Rectal smooth muscle tissue (tissue), 1 donor: ENCODE measurements around the gene UNC50.
"Not testable (repeated sequence)": the region's sequence is repeated elsewhere in the genome, so short reads cannot be mapped to it uniquely, and the experiment has no call there.

ENCODE experiments used
- H3K27ac ChIP-seq: one replicate; pipeline ENCODE4 v1.7.0; 2013; ENCODE audit warnings: low read depth, low read length, inconsistent platforms
- H3K27me3 ChIP-seq: one replicate; pipeline ENCODE4 v1.7.0; 2013; ENCODE audit warnings: low read length; ENCODE audit not compliant: control insufficient read depth, insufficient read depth
- H3K36me3 ChIP-seq: one replicate; pipeline ENCODE4 v1.7.0; 2013; ENCODE audit warnings: low read length; ENCODE audit not compliant: control insufficient read depth, insufficient read depth
- H3K4me1 ChIP-seq: one replicate; pipeline ENCODE4 v1.7.0; 2013; ENCODE audit warnings: low read length; ENCODE audit not compliant: control insufficient read depth, insufficient read depth
- H3K4me3 ChIP-seq: one replicate; pipeline ENCODE4 v1.7.0; 2013; ENCODE audit warnings: low read length
- H3K9ac ChIP-seq: one replicate; pipeline ENCODE4 v1.7.0; 2013; ENCODE audit warnings: low read length

UNC50 gene

DNA sequence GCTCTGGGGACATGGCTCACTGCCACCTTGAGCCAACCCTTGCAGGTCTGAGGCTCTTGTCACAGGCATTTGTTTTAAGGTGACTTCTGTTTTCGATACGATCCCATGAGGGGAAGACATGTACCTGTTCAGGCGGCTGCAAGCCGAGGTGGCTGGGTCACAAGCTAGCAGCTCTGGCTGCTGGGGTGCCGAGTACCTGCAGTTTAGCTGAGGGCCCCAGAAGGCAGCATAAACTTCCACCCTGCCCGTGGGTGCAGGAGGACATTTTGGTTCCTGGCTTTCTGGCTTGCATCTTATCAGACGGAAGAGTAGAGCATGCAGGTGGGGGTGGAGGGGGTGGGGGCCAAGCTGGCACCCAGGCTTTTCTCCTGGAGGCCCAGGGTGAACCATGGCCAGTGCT is 28.5 kb upstream of the UNC50 start:
- Histone ChIP-seq H3K27me3 (no peaks in the 10 kb centered on the region), H3K36me3 (peaks cover 8% of the 10 kb centered on the region), H3K4me1 (no peaks in the 10 kb centered on the region), H3K27ac (no peak overlapping the region), H3K4me3 (no peak overlapping the region), H3K9ac (no peak overlapping the region)

DNA sequence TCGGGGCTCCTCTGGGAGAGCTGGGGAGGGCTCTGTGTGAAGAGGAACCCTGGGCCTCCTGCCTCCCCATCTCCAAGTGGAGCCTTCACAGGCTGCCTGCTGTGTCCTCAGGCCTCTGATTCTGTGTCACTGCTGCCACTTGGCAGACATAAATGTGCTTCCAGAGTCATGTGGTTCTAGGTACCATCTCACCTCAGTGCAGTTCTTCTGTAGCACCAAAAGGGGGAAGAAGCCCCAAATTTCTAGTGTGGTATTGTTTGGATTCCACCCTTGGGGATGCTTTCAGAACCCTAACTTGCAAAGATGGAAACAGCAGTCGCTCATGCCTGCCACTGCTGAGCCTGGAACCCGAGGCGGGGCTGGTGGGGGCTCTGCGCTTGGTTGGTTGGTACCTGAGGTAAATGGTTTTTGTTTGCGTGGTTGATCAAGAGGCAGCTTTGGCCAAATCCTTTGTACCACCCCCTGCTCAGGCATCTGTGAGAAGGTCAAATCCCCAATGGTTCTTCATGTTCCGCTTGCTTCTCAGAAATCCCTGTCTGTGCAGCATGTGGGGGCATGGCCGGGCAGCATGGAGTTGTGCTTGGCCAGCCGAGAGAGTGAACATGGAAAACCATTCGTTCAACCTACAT is 27.6 kb upstream of the UNC50 start:
- no peak overlapping the region for H3K27ac ChIP-seq
- H3K36me3 ChIP-seq: peaks cover 5% of the 10 kb centered on the region
- H3K4me1 ChIP-seq: no peaks in the 10 kb centered on the region

DNA sequence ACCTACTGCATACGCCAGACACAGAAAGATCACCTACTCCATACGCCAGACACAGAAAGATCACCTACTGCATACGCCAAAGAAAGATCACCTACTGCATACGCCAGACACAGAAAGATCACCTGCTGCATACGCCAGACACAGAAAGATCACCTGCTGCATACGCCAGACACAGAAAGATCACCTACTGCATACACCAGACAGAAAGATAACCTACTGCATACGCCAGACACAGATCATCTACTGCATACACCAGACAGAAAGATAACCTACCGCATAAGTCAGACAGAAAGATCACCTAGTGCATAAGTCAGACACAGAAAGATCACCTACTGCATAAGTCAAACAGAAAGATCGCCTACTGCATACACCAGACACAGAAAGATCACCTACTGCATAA is 25.9 kb upstream of the UNC50 start:
- Histone ChIP-seq H3K36me3 (peaks cover 5% of the 10 kb centered on the region), H3K9ac (no peak overlapping the region), H3K27ac (no peak overlapping the region), H3K27me3 (no peaks in the 10 kb centered on the region), H3K4me1 (no peaks in the 10 kb centered on the region), H3K4me3 (no peak overlapping the region)

More for the DNA sequence above, 27.6 kb upstream of the UNC50 start:
- Histone ChIP-seq H3K27me3 (no peaks in the 10 kb centered on the region), H3K9ac (no peak overlapping the region), H3K4me3 (no peak overlapping the region)

DNA sequence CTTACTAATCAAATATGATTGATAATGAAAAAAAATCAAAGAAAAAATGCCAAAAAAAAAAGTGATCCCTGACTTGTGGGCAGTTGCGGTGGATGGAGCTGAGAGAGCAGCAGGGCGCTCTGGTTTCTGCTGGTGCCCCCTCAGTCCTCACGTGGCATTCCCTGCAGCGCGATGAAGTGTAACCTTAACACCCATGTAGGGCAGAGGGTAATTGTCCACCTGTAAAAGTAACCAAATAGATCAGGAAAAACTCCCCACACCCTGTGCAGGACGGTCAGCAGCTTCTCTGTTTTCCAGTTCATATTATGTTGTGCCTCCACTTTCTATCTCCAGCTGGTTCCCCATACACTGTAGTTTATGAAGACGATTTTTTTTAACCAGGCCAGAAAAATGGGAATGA is 25.1 kb upstream of the UNC50 start:
- H3K36me3 ChIP-seq: peaks cover 5% of the 10 kb centered on the region

DNA sequence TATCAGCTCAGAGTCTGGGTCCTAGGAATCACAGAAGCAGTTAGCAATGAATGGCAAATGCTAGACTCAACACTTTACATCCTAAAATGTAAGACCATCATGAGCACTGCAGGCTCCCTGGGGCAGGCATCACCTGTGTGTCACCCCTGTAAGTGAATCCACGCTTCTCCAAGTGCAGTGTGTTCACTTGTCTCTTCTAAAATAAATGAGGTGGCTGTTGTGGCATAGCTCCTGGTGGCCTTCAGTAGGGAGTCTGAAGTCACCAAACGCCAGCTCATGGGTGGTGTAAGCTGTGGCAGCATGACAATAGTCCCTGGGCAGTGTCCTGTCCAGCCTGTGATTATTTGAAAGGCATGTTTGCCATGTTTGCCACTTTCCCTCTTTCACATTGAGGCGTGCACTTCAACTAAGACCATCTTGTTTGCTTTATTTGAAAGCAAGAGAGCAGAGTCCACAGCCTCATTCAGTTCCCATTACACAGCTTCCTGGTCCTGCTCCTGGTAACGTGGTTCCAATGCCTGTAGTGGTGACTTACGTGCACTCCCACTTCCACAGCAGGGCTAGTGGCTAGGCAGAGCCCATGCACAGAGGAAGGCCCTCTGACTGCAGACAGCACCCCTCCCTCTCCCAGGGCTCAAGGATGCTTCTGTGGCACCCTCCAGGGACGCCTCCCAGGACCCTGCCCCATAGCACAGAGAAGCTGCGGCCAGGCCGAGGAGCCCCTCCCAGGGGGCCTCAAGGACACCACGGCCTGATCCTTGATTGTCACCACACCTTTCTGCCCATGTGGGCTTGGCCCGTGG is 24.4 kb upstream of the UNC50 start:
- Histone ChIP-seq H3K4me3 (no peak overlapping the region), H3K36me3 (peaks cover 5% of the 10 kb centered on the region), H3K4me1 (no peaks in the 10 kb centered on the region), H3K27me3 (no peaks in the 10 kb centered on the region), H3K27ac (no peak overlapping the region), H3K9ac (no peak overlapping the region)

More for the DNA sequence above, 25.1 kb upstream of the UNC50 start:
- H3K4me3 ChIP-seq: no peak overlapping the region
- no peak overlapping the region for H3K27ac ChIP-seq
- H3K27me3 ChIP-seq: no peaks in the 10 kb centered on the region
- no peaks in the 10 kb centered on the region for H3K4me1 ChIP-seq
- H3K9ac ChIP-seq: no peak overlapping the region

DNA sequence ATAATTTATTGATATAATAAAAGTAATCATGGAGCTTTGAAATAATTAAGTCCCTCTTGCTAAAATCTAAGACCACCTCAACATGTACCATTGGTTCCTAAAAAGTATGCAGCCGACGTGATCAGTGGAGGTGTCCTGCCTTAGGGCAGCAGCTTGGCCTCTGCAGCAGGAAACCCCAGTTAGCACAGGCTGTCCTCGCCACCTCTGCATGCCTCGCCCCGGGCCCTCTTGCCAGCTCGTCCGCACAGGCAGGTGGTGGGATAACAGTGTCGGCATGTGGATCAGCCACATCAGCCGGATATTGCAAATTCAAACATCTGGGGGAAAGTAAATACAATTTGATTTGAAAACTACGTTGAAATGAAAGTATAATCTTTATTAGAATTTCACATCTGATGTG is 23.0 kb upstream of the UNC50 start:
- Histone ChIP-seq H3K27me3 (no peaks in the 10 kb centered on the region), H3K4me1 (no peaks in the 10 kb centered on the region), H3K27ac (no peak overlapping the region), H3K4me3 (no peak overlapping the region), H3K9ac (no peak overlapping the region), H3K36me3 (peaks cover 10% of the 10 kb centered on the region)

DNA sequence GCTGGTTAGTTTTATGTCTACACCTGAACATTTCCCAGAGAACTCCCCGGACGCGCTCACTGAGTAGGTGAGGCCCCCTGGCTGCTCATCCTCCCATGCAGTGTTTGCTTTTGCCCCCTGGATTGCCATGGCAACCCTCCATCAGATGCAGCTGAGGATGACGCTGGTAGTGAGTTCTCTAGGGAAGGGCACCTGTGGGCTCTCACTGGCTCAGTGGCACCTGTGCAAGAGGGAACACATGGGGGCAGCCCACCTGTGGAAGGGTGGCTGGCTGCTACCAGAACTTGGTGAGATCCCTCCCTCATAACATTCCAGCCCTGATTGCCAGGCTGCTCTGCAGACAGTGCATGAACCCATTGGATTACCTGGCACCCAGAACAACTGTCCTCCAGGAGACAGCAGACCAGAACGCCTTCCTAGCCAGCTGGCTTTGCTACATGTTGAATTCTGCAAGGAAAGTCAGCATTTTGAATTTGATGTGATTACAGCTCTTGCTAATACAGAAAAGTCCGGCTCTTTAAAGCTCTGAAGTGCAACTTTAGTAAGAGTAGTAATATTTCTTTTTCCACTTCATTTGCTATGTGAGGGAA is 21.7 kb upstream of the UNC50 start:
- Histone ChIP-seq H3K4me3 (no peak overlapping the region), H3K27ac (no peak overlapping the region), H3K4me1 (no peaks in the 10 kb centered on the region), H3K27me3 (no peaks in the 10 kb centered on the region), H3K9ac (no peak overlapping the region), H3K36me3 (peaks cover 18% of the 10 kb centered on the region)

DNA sequence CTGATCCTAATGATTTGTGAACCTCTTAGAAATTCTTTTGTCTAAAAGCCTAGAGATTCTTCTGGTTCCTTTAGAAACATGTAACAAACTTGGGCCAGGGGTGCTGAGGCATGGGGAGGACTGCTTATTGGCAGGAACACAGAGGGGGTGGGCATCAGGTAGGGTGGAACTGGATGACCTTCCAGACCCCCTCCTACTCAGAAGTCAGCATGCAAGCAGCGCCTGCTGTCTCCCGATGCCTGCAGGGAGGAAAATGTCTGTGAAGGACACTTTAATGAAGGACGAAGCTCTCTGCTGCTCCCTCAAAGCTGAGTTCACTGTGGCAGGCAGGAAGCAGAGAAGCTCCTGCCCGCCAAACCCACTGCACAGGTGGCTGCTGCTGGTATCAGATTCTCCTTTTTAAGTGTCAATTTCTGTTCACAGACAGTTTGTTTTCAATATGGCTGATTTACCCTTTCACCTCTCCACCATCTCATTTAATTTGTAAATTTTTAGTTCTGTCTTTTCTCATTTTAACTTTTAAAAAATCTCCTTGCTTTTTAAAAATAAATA is 19.4 kb upstream of the UNC50 start:
- H3K27ac ChIP-seq: no peak overlapping the region
- no peak overlapping the region for H3K4me3 ChIP-seq
- no peak overlapping the region for H3K9ac ChIP-seq
- peaks cover 15% of the 10 kb centered on the region for H3K36me3 ChIP-seq
- no peaks in the 10 kb centered on the region for H3K27me3 ChIP-seq
- no peaks in the 10 kb centered on the region for H3K4me1 ChIP-seq

DNA sequence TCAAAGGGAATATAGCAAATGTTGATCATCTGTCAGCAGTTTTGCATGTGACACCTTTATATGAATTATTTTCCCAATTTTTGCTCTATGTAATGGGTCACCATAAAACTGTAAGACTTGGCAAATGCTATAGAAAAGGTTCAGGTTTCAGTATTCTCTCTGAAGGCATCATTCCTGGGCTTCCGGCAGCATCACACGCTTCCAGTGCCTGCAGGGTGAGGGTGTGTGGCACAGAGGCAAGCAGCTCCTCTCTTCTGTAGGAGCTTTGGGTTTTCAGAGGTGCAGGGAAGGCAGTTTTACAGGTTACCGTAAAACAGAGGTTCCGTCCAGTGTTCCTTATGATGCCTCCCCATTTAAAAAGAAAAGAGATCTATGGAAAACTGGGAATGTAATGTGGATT is 18.9 kb upstream of the UNC50 start:
- Histone ChIP-seq H3K4me3 (no peak overlapping the region), H3K9ac (no peak overlapping the region), H3K27ac (no peak overlapping the region), H3K27me3 (no peaks in the 10 kb centered on the region), H3K4me1 (no peaks in the 10 kb centered on the region), H3K36me3 (peaks cover 15% of the 10 kb centered on the region)

DNA sequence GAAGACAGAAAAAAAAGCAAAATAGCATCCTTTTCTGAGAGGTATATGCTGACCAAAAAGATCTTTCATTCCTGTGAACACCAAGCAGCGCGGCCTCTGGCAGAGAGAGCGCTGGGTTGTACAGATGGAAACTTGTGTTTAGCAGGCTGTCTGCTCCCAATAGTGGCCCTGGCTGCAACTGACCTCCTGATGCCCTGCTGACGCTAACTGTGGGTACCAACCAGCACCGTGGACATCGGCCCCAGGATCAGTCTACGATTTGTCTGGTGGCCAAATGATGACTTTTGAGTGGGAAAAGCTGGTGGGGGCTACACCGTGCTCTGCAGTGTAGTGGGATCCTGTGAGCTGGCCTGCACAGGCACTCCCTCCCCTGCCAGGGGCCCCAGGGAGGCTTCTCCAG is 15.8 kb upstream of the UNC50 start:
- Histone ChIP-seq H3K36me3 (peaks cover 18% of the 10 kb centered on the region), H3K9ac (no peak overlapping the region), H3K4me3 (no peak overlapping the region), H3K27ac (no peak overlapping the region), H3K27me3 (no peaks in the 10 kb centered on the region), H3K4me1 (no peaks in the 10 kb centered on the region)

DNA sequence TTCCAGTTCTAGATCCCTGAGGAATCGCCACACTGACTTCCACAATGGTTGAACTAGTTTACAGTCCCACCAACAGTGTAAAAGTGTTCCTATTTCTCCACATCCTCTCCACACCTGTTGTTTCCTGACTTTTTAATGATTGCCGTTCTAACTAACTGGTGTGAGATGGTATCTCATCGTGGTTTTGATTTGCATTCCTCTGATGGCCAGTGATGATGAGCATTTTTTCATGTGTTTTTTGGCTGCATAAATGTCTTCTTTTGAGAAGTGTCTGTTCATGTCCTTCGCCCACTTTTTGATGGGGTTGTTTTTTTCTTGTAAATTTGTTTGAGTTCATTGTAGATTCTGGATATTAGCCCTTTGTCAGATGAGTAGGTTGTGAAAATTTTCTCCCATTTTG is 13.7 kb upstream of the UNC50 start:
- H3K4me3 ChIP-seq, H3K27me3 ChIP-seq: not testable (repeated sequence)
- H3K36me3 ChIP-seq: peaks cover 22% of the 10 kb centered on the region

DNA sequence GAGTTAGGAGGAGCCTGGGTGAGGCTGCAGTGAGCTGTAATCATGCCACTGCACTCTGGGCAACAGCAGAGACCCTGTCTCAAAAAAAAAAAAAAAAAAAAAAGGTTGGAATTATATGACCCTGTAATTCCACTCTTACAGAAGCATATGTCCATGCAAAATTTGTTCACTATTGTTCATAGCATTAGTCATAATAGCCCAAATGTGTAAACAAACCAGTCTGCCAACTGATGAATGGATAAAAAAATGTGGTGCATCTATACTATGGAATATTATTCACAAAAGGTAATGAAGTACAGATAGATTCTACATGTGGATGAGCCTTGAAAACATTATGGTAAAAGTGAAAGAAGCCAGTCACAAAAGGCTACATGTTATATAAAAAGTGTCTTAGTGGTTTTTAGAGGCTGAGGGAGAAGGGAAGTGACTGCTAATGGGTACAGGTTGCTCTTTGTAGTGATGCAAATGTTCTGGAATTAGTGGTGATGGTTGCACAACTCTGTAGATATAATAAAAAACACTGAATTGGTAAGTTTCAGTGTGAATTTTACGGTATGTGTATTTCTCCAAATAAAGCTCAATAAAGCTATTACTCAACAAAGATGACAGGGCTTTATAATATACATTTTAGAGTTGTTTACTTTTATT is 9.5 kb upstream of the UNC50 start:
- Histone ChIP-seq H3K27me3 (no peaks in the 10 kb centered on the region), H3K4me3 (no peak overlapping the region), H3K27ac (no peak overlapping the region), H3K4me1 (no peaks in the 10 kb centered on the region), H3K9ac (no peak overlapping the region), H3K36me3 (peaks cover 11% of the 10 kb centered on the region)

More for the DNA sequence above, 13.7 kb upstream of the UNC50 start:
- not testable (repeated sequence) for H3K27ac ChIP-seq, H3K4me1 ChIP-seq, H3K9ac ChIP-seq
